HEK293 (cell line): ENCODE results near the gene MDP1.

Experiments used
- ATF2 ChIP-seq: fragments of 450-650 bp; formaldehyde crosslinking; IDR thresholded peaks from 2 replicates; pipeline ENCODE4 v1.5.1; 2016; ENCODE audit warnings: missing biosample characterization, missing genetic modification characterization, low read depth
- KLF1 ChIP-seq: fragments of 450-650 bp; formaldehyde crosslinking; IDR thresholded peaks from 2 replicates; pipeline ENCODE4 v1.5.1; 2016; ENCODE audit warnings: missing biosample characterization, missing genetic modification characterization
- ZBTB6 ChIP-seq: fragments of 450-650 bp; formaldehyde crosslinking; IDR thresholded peaks from 2 replicates; pipeline ENCODE4 v1.5.1; 2017; ENCODE audit warnings: missing biosample characterization, missing genetic modification characterization
- ZBTB7A ChIP-seq: fragments of 450-650 bp; formaldehyde crosslinking; IDR thresholded peaks from 2 replicates; pipeline ENCODE4 v1.5.1; 2016; ENCODE audit warnings: low read depth, missing biosample characterization, missing genetic modification characterization
- ZEB2 ChIP-seq: fragments of 450-650 bp; formaldehyde crosslinking; IDR thresholded peaks from 2 replicates; pipeline ENCODE4 v1.5.1; 2016; ENCODE audit warnings: missing biosample characterization, missing genetic modification characterization
- ZNF292 ChIP-seq: fragments of 450-650 bp; formaldehyde crosslinking; IDR thresholded peaks from 2 replicates; pipeline ENCODE4 v1.5.1; 2016; ENCODE audit warnings: low read depth, missing biosample characterization, missing genetic modification characterization, borderline replicate concordance
- ZNF335 ChIP-seq: fragments of 450-650 bp; formaldehyde crosslinking; conservative IDR thresholded peaks from 2 replicates; pipeline ENCODE4 v1.5.1; 2016; ENCODE audit warnings: missing biosample characterization, missing genetic modification characterization
- ZNF341 ChIP-seq: fragments of 450-650 bp; formaldehyde crosslinking; IDR thresholded peaks from 2 replicates; pipeline ENCODE4; 2016; ENCODE audit warnings: low read depth, missing biosample characterization, missing genetic modification characterization
- ZNF394 ChIP-seq: fragments of 450-650 bp; formaldehyde crosslinking; IDR thresholded peaks from 2 replicates; pipeline ENCODE4 v1.5.1; 2016; ENCODE audit warnings: missing biosample characterization, missing genetic modification characterization, mild to moderate bottlenecking, moderate library complexity, borderline replicate concordance
- ZNF521 ChIP-seq: fragments of 450-650 bp; formaldehyde crosslinking; IDR thresholded peaks from 2 replicates; pipeline ENCODE4 v1.5.1; 2017; ENCODE audit warnings: missing biosample characterization, mild to moderate bottlenecking, missing genetic modification characterization
- TF ChIP-seq, protein P1 (sequence below): fragments of 450-650 bp; formaldehyde crosslinking; IDR thresholded peaks from 2 replicates; pipeline ENCODE4 v1.5.1; 2016; ENCODE audit warnings: missing biosample characterization, missing genetic modification characterization
- TF ChIP-seq, protein P2 (sequence below): fragments of 450-650 bp; formaldehyde crosslinking; IDR thresholded peaks from 2 replicates; pipeline ENCODE4 v1.5.1; 2016; ENCODE audit warnings: missing biosample characterization, missing genetic modification characterization

- TF ChIP-seq, protein P1, sequence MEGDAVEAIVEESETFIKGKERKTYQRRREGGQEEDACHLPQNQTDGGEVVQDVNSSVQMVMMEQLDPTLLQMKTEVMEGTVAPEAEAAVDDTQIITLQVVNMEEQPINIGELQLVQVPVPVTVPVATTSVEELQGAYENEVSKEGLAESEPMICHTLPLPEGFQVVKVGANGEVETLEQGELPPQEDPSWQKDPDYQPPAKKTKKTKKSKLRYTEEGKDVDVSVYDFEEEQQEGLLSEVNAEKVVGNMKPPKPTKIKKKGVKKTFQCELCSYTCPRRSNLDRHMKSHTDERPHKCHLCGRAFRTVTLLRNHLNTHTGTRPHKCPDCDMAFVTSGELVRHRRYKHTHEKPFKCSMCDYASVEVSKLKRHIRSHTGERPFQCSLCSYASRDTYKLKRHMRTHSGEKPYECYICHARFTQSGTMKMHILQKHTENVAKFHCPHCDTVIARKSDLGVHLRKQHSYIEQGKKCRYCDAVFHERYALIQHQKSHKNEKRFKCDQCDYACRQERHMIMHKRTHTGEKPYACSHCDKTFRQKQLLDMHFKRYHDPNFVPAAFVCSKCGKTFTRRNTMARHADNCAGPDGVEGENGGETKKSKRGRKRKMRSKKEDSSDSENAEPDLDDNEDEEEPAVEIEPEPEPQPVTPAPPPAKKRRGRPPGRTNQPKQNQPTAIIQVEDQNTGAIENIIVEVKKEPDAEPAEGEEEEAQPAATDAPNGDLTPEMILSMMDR (tag by site-specific recombination): 0 out of 2 replicates have a peak, but pooled peaks have one; percentile 29
- TF ChIP-seq ZEB2 (tag by site-specific recombination) (peak; percentile 89), ATF2 (tag by site-specific recombination) (peak; percentile 63; the same call in 1 of the 2 replicates), ZNF521 (tag by site-specific recombination) (no peak), ZNF335 (tag by site-specific recombination) (peak; percentile 100), ZNF292 (tag by site-specific recombination) (no peak), ZBTB7A (peak; percentile 95), ZNF394 (peak; percentile 52; the same call in 1 of the 2 replicates), ZBTB6 (tag by site-specific recombination) (peak; percentile 64; the same call in 1 of the 2 replicates), ZNF341 (no peak), KLF1 (tag by site-specific recombination) (peak; percentile 38; the same call in 1 of the 2 replicates)
- TF ChIP-seq, protein P2, sequence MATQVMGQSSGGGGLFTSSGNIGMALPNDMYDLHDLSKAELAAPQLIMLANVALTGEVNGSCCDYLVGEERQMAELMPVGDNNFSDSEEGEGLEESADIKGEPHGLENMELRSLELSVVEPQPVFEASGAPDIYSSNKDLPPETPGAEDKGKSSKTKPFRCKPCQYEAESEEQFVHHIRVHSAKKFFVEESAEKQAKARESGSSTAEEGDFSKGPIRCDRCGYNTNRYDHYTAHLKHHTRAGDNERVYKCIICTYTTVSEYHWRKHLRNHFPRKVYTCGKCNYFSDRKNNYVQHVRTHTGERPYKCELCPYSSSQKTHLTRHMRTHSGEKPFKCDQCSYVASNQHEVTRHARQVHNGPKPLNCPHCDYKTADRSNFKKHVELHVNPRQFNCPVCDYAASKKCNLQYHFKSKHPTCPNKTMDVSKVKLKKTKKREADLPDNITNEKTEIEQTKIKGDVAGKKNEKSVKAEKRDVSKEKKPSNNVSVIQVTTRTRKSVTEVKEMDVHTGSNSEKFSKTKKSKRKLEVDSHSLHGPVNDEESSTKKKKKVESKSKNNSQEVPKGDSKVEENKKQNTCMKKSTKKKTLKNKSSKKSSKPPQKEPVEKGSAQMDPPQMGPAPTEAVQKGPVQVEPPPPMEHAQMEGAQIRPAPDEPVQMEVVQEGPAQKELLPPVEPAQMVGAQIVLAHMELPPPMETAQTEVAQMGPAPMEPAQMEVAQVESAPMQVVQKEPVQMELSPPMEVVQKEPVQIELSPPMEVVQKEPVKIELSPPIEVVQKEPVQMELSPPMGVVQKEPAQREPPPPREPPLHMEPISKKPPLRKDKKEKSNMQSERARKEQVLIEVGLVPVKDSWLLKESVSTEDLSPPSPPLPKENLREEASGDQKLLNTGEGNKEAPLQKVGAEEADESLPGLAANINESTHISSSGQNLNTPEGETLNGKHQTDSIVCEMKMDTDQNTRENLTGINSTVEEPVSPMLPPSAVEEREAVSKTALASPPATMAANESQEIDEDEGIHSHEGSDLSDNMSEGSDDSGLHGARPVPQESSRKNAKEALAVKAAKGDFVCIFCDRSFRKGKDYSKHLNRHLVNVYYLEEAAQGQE (tag by site-specific recombination): peak; percentile 60
These were observed 20.4 kb downstream of the MDP1 start, which contains the start of gene TM9SF1 for GRCh38 chr14:24195186-24196070.
